Lower leg skin (tissue), 3 donors: Measurements from ENCODE around the gene PTGES3L.

Source experiments
- POLR2A ChIP-seq, 2 donors: fragments of 450-650 bp; IDR thresholded peaks; one replicate each; pipeline ENCODE4 v1.6.1; 2016 to 2017; ENCODE audit warnings: antibody characterized with exemption in 2 of 2, mild to moderate bottlenecking in 1 of 2, moderate library complexity in 1 of 2
- TF ChIP-seq, protein P1 (sequence below), 3 donors: fragments of 450-650 bp; IDR thresholded peaks; one replicate each; pipeline ENCODE4 v1.5.1; 2016; ENCODE audit warnings: antibody characterized with exemption in 3 of 3, mild to moderate bottlenecking in 3 of 3, moderate library complexity in 2 of 3

- TF ChIP-seq, protein P1, sequence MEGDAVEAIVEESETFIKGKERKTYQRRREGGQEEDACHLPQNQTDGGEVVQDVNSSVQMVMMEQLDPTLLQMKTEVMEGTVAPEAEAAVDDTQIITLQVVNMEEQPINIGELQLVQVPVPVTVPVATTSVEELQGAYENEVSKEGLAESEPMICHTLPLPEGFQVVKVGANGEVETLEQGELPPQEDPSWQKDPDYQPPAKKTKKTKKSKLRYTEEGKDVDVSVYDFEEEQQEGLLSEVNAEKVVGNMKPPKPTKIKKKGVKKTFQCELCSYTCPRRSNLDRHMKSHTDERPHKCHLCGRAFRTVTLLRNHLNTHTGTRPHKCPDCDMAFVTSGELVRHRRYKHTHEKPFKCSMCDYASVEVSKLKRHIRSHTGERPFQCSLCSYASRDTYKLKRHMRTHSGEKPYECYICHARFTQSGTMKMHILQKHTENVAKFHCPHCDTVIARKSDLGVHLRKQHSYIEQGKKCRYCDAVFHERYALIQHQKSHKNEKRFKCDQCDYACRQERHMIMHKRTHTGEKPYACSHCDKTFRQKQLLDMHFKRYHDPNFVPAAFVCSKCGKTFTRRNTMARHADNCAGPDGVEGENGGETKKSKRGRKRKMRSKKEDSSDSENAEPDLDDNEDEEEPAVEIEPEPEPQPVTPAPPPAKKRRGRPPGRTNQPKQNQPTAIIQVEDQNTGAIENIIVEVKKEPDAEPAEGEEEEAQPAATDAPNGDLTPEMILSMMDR (IDR thresholded peaks at IDR 0.05) = no peak
- no peak for TF ChIP-seq POLR2A (IDR thresholded peaks at IDR 0.05)
These were observed 38.4 kb upstream of the PTGES3L start for GRCh38 chr17:43018008-43018853.
